Measurements from ENCODE around the gene CYTH4.

DNA sequence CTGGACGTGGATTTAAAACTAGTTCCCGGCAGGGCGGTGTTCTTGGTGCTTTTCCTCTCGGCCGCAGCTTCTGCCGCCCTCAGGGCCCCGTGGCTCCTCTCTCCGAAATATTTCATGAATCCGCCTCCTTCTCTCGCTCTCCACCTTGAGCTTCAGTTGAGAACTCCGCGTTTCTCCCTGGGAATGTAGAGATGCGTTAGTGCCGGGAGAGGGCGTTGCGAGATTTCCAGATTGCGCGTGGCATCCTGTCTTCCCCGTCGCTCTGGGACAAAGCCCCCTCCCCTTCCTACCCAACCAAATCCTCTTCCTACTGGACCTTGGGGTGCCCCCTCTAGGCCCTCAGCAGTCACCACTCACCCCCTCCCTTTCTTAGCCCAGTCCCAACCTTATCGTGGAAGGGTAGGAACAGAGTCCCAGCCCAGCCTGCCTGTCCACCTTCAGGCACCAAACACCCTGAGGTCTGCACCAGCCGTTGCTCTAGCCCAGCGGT lies 22.7 kb upstream of the CYTH4 start:
- TF ChIP-seq CHD2 (IDR thresholded peaks at IDR 0.05; ENCODE audit: borderline replicate concordance, low read depth, low read length) (0 out of 2 replicates have a peak, but pooled peaks have one; percentile 26), NRF1 (conservative IDR thresholded peaks at IDR 0.05; ENCODE audit: low read depth, low read length) (no peak)
- TF ChIP-seq, protein P1, sequence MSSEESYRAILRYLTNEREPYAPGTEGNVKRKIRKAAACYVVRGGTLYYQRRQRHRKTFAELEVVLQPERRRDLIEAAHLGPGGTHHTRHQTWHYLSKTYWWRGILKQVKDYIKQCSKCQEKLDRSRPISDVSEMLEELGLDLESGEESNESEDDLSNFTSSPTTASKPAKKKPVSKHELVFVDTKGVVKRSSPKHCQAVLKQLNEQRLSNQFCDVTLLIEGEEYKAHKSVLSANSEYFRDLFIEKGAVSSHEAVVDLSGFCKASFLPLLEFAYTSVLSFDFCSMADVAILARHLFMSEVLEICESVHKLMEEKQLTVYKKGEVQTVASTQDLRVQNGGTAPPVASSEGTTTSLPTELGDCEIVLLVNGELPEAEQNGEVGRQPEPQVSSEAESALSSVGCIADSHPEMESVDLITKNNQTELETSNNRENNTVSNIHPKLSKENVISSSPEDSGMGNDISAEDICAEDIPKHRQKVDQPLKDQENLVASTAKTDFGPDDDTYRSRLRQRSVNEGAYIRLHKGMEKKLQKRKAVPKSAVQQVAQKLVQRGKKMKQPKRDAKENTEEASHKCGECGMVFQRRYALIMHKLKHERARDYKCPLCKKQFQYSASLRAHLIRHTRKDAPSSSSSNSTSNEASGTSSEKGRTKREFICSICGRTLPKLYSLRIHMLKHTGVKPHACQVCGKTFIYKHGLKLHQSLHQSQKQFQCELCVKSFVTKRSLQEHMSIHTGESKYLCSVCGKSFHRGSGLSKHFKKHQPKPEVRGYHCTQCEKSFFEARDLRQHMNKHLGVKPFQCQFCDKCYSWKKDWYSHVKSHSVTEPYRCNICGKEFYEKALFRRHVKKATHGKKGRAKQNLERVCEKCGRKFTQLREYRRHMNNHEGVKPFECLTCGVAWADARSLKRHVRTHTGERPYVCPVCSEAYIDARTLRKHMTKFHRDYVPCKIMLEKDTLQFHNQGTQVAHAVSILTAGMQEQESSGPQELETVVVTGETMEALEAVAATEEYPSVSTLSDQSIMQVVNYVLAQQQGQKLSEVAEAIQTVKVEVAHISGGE (CRISPR knock-in tag; IDR thresholded peaks at IDR 0.05) = no peak

Measured in GM12878 (cell line).